ENCODE results near the gene JAM3. TPM values are rescaled to one million over a fixed set of nuclear protein-coding genes. Genes with fewer than 3 reads are reported as not detected.
A peak's percentile ranks its signal among the peaks of the same experiment; 100 is the strongest.

Gene JAM3
- total RNA-seq, 4 donors from 2014 or later, result 10.9 to 14.7 (median 12.1) TPM

GRCh38 chr11:134063991-134064747 lies 4.7 kb upstream of the JAM3 start:
- Histone ChIP-seq H3K4me3 (no peak overlapping the region), H3K27me3 (peaks cover 4% of the 10 kb centered on the region), H3K9me3 (no peaks in the 10 kb centered on the region), H3K27ac (no peak overlapping the region), H3K36me3 (no peaks in the 10 kb centered on the region), H3K4me1 (peaks cover 5% of the 10 kb centered on the region)
- peak in 1 of 2 donors; percentile 56 for DNase-seq (ENCODE audit: low spot score in 2 of 2)
- TF ChIP-seq POLR2AphosphoS5 (IDR thresholded peaks at IDR 0.05), result no peak
- TF ChIP-seq POLR2A (IDR thresholded peaks at IDR 0.05), result no peak
- TF ChIP-seq CTCF (IDR thresholded peaks at IDR 0.05), result no peak
- TF ChIP-seq EP300 (IDR thresholded peaks at IDR 0.05), result no peak
- 92% methylated on average over 12 of the region's 12 CpGs for WGBS

GRCh38 chr11:134065381-134065780 lies 3.5 kb upstream of the JAM3 start:
- Histone ChIP-seq H3K27me3 (peaks cover 9% of the 10 kb centered on the region), H3K4me3 (no peak overlapping the region), H3K9me3 (no peaks in the 10 kb centered on the region), H3K4me1 (peaks cover 9% of the 10 kb centered on the region), H3K36me3 (no peaks in the 10 kb centered on the region), H3K27ac (no peak overlapping the region)
- DNase-seq (ENCODE audit: low spot score in 2 of 2), result no peak
- WGBS, result 94% methylated on average over 3 of the region's 3 CpGs
- TF ChIP-seq POLR2A (IDR thresholded peaks at IDR 0.05) (no peak), CTCF (IDR thresholded peaks at IDR 0.05) (no peak), EP300 (IDR thresholded peaks at IDR 0.05) (no peak), POLR2AphosphoS5 (IDR thresholded peaks at IDR 0.05) (no peak)

GRCh38 chr11:134066943-134067885 lies 1.7 kb upstream of the JAM3 start:
- H3K4me1 ChIP-seq, result peaks cover 16% of the 10 kb centered on the region
- 73% methylated on average over 12 of the region's 12 CpGs for WGBS
- no peaks in the 10 kb centered on the region for H3K36me3 ChIP-seq
- no peak overlapping the region for H3K4me3 ChIP-seq
- DNase-seq (ENCODE audit: low spot score in 2 of 2), result no peak
- H3K27me3 ChIP-seq, result peaks cover 9% of the 10 kb centered on the region
- no peak for TF ChIP-seq CTCF (IDR thresholded peaks at IDR 0.05)
- TF ChIP-seq EP300 (IDR thresholded peaks at IDR 0.05), result no peak
- no peak for TF ChIP-seq POLR2A (IDR thresholded peaks at IDR 0.05)
- TF ChIP-seq POLR2AphosphoS5 (IDR thresholded peaks at IDR 0.05), result no peak
- no peaks in the 10 kb centered on the region for H3K9me3 ChIP-seq
- H3K27ac ChIP-seq, result no peak overlapping the region

- Histone ChIP-seq H3K27me3 (peaks cover 9% of the 10 kb centered on the region), H3K27ac (peak overlapping the region; percentile 74), H3K4me3 (peak overlapping the region; percentile 69), H3K4me1 (peaks cover 17% of the 10 kb centered on the region), H3K9me3 (no peaks in the 10 kb centered on the region), H3K36me3 (no peaks in the 10 kb centered on the region)
- TF ChIP-seq POLR2A (IDR thresholded peaks at IDR 0.05) (no peak), CTCF (IDR thresholded peaks at IDR 0.05) (no peak), POLR2AphosphoS5 (IDR thresholded peaks at IDR 0.05) (no peak), EP300 (IDR thresholded peaks at IDR 0.05) (no peak)
- DNase-seq (ENCODE audit: low spot score in 2 of 2), result no peak
- WGBS, result 35% methylated on average over 15 of the region's 41 CpGs
These were observed 812 bp downstream of the JAM3 start for GRCh38 chr11:134069426-134070341.

Measured in suprapubic skin (tissue), 4 donors.